Mesenteric fat pad (tissue), 1 donor: ENCODE measurements around the gene TMEM220. TPM values are rescaled to one million over a fixed set of nuclear protein-coding genes. Genes with fewer than 3 reads are reported as not detected.
"Not testable (repeated sequence)": the region's sequence is repeated elsewhere in the genome, so short reads cannot be mapped to it uniquely, and the experiment has no call there.

Experiments
- DNase-seq: peaks from one replicate; pipeline ENCODE4 v3.0.0-alpha.2; 2020; ENCODE audit warnings: low spot score
- total RNA-seq: library from RNA; stranded (reverse); fragmentation: NEBNext Ultra II Directional; extraction: Animal tissue kit (Norgen Biotek cat#: 25700); gene quantifications from one replicate; pipeline ENCODE4 v1.2.1, GENCODE V29; 2021
- donor health status: DM: yes; HTN: yes; CAD: no.

Gene TMEM220
- total RNA-seq, 1 donor from 2014 or later = 20.8 TPM

- no peak for DNase-seq
Measured at GRCh38 chr17:10755592-10756127, 25.8 kb upstream of the TMEM220 start.

- no peak for DNase-seq
Measured at GRCh38 chr17:10754861-10755591, 25.2 kb upstream of the TMEM220 start.

- DNase-seq = no peak
Measured at GRCh38 chr17:10754109-10754508, 24.3 kb upstream of the TMEM220 start.

GRCh38 chr17:10752696-10753095 lies 22.9 kb upstream of the TMEM220 start:
- no peak for DNase-seq

GRCh38 chr17:10751563-10751962 lies 21.7 kb upstream of the TMEM220 start:
- no peak for DNase-seq

- DNase-seq = no peak
Measured at GRCh38 chr17:10750210-10750609, 20.4 kb upstream of the TMEM220 start.

- DNase-seq = no peak
Measured at GRCh38 chr17:10748531-10749181, 18.8 kb upstream of the TMEM220 start.

- DNase-seq = peak; percentile 45
Measured at GRCh38 chr17:10745231-10745630, 15.4 kb upstream of the TMEM220 start.

- DNase-seq = no peak
Measured at GRCh38 chr17:10744501-10745000, 14.7 kb upstream of the TMEM220 start.

- DNase-seq = peak; percentile 1
Measured at GRCh38 chr17:10743316-10744009, 13.6 kb upstream of the TMEM220 start.

GRCh38 chr17:10742431-10742830 lies 12.6 kb upstream of the TMEM220 start:
- peak; percentile 24 for DNase-seq

GRCh38 chr17:10741416-10742135 lies 11.8 kb upstream of the TMEM220 start:
- peak; percentile 64 for DNase-seq

GRCh38 chr17:10739386-10739785 lies 9.6 kb upstream of the TMEM220 start:
- DNase-seq = peak; percentile 35

- peak; percentile 45 for DNase-seq
Measured at GRCh38 chr17:10738521-10739258, 8.9 kb upstream of the TMEM220 start.

- peak; percentile 2 for DNase-seq
Measured at GRCh38 chr17:10737736-10738135, 7.9 kb upstream of the TMEM220 start.

- peak; percentile 86 for DNase-seq
Measured at GRCh38 chr17:10737168-10737622, 7.4 kb upstream of the TMEM220 start.

GRCh38 chr17:10735821-10736220 lies 6.0 kb upstream of the TMEM220 start:
- DNase-seq = peak; percentile 18

- peak; percentile 62 for DNase-seq
Measured at GRCh38 chr17:10735251-10735650, 5.4 kb upstream of the TMEM220 start.

- no peak for DNase-seq
Measured at GRCh38 chr17:10733666-10734065, 3.8 kb upstream of the TMEM220 start.

GRCh38 chr17:10732121-10732520 lies 2.3 kb upstream of the TMEM220 start:
- DNase-seq = not testable (repeated sequence)
